ENCODE data around the gene PLBD1.

PLBD1 gene

GRCh38 chr12:14545144-14546124, 22.2 kb downstream of the PLBD1 start:
- no peaks in the 10 kb centered on the region for H3K27me3 ChIP-seq (ENCODE audit: control insufficient read depth, insufficient read depth, low read length)
- H3K9ac ChIP-seq = no peak overlapping the region
- H3K4me2 ChIP-seq (ENCODE audit: low read length) = no peak overlapping the region
- H3K4me1 ChIP-seq = no peaks in the 10 kb centered on the region
- no peak overlapping the region for H3K4me3 ChIP-seq (ENCODE audit: low read depth, low read length)
- no peaks in the 10 kb centered on the region for H3K36me3 ChIP-seq (ENCODE audit: control insufficient read depth, insufficient read depth, low read length)
- TF ChIP-seq, protein P1, sequence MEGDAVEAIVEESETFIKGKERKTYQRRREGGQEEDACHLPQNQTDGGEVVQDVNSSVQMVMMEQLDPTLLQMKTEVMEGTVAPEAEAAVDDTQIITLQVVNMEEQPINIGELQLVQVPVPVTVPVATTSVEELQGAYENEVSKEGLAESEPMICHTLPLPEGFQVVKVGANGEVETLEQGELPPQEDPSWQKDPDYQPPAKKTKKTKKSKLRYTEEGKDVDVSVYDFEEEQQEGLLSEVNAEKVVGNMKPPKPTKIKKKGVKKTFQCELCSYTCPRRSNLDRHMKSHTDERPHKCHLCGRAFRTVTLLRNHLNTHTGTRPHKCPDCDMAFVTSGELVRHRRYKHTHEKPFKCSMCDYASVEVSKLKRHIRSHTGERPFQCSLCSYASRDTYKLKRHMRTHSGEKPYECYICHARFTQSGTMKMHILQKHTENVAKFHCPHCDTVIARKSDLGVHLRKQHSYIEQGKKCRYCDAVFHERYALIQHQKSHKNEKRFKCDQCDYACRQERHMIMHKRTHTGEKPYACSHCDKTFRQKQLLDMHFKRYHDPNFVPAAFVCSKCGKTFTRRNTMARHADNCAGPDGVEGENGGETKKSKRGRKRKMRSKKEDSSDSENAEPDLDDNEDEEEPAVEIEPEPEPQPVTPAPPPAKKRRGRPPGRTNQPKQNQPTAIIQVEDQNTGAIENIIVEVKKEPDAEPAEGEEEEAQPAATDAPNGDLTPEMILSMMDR (IDR thresholded peaks at IDR 0.05) = no peak
- H3K79me2 ChIP-seq = no peaks in the 10 kb centered on the region
- no peak overlapping the region for H2AFZ ChIP-seq
- H3K27ac ChIP-seq = no peak overlapping the region
- no peaks in the 10 kb centered on the region for H3K9me3 ChIP-seq (ENCODE audit: control insufficient read depth, low read length)

- Histone ChIP-seq H3K79me2 (no peaks in the 10 kb centered on the region), H3K27me3 (ENCODE audit: control insufficient read depth, insufficient read depth, low read length) (no peaks in the 10 kb centered on the region), H3K9me3 (ENCODE audit: control insufficient read depth, low read length) (no peaks in the 10 kb centered on the region), H3K4me1 (no peaks in the 10 kb centered on the region), H3K4me3 (ENCODE audit: low read depth, low read length) (no peak overlapping the region), H3K4me2 (ENCODE audit: low read length) (no peak overlapping the region), H3K9ac (no peak overlapping the region), H3K36me3 (ENCODE audit: control insufficient read depth, insufficient read depth, low read length) (no peaks in the 10 kb centered on the region), H3K27ac (no peak overlapping the region), H2AFZ (no peak overlapping the region)
- TF ChIP-seq, protein P1 (IDR thresholded peaks at IDR 0.05) = no peak
Measured at GRCh38 chr12:14540801-14541462, 26.8 kb downstream of the PLBD1 start.

DNA sequence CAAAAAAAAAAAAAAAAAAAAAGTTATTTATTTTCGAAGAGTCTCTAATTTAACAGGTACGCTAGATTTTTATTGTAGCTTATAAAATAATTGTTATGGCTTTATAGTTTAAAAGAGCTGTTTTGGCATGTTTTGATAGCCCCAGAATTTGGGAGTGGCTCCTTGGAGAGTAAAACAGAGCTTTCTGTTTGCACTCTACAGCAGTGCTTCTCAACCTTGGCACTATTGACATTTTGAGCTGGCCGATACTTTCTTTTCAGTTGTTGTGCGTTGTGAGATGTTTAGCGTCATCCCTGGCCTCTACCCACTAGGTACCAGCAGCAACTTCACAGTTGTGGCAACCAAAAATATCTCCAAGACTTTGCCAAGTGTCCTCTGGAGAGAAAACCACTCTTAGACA, 30.6 kb downstream of the PLBD1 start:
- Histone ChIP-seq H3K9ac (no peak overlapping the region), H3K4me3 (ENCODE audit: low read depth, low read length) (no peak overlapping the region), H2AFZ (no peak overlapping the region), H3K27ac (no peak overlapping the region), H3K36me3 (ENCODE audit: control insufficient read depth, insufficient read depth, low read length) (no peaks in the 10 kb centered on the region), H3K9me3 (ENCODE audit: control insufficient read depth, low read length) (no peaks in the 10 kb centered on the region), H3K4me2 (ENCODE audit: low read length) (no peak overlapping the region), H3K4me1 (no peaks in the 10 kb centered on the region), H3K27me3 (ENCODE audit: control insufficient read depth, insufficient read depth, low read length) (no peaks in the 10 kb centered on the region), H3K79me2 (no peaks in the 10 kb centered on the region)
- TF ChIP-seq, protein P1 (IDR thresholded peaks at IDR 0.05) = no peak

GRCh38 chr12:14532152-14532551, 35.5 kb downstream of the PLBD1 start:
- Histone ChIP-seq H3K36me3 (ENCODE audit: control insufficient read depth, insufficient read depth, low read length) (no peaks in the 10 kb centered on the region), H3K4me3 (ENCODE audit: low read depth, low read length) (no peak overlapping the region), H3K27me3 (ENCODE audit: control insufficient read depth, insufficient read depth, low read length) (no peaks in the 10 kb centered on the region), H3K27ac (no peak overlapping the region), H3K79me2 (no peaks in the 10 kb centered on the region), H3K4me1 (no peaks in the 10 kb centered on the region), H3K9me3 (ENCODE audit: control insufficient read depth, low read length) (no peaks in the 10 kb centered on the region), H2AFZ (no peak overlapping the region), H3K4me2 (ENCODE audit: low read length) (no peak overlapping the region), H3K9ac (no peak overlapping the region)
- TF ChIP-seq, protein P1 (IDR thresholded peaks at IDR 0.05) = no peak

Measured in parathyroid adenoma (tissue), 2 donors.